GM06990 (cell line): ENCODE data around the gene SFXN1.

ENCODE experiments used
- DNase-seq: peaks from one replicate; pipeline ENCODE4 v3.0.0-alpha.2; 2011; ENCODE audit not compliant: insufficient read length; ENCODE audit errors: extremely low read depth
- H3K27me3 ChIP-seq: replicated peaks from 2 replicates; pipeline ENCODE4 v1.6.0; 2011; ENCODE audit warnings: low read length; ENCODE audit not compliant: control insufficient read depth, insufficient read depth
- H3K36me3 ChIP-seq: 2 replicates; pipeline ENCODE4 v1.5.1; 2011; ENCODE audit warnings: low read length; ENCODE audit not compliant: control insufficient read depth, insufficient read depth
- H3K4me3 ChIP-seq: replicated peaks from 2 replicates; pipeline ENCODE4 v1.5.1; 2011; ENCODE audit warnings: low read depth, mild to moderate bottlenecking, control low read depth, low read length
- CTCF ChIP-seq: IDR thresholded peaks from 2 replicates; pipeline ENCODE4 v1.5.1; 2011; ENCODE audit warnings: low read length, control low read depth, mild to moderate bottlenecking, inconsistent platforms; ENCODE audit not compliant: insufficient read depth, poor library complexity, severe bottlenecking

Gene SFXN1

GRCh38 chr5:175478384-175479124 is at the start of gene SFXN1:
Gene SFXN1, plus strand, starts transcription at chr5:175478560. Its CDS starts 13,544 bp downstream, at chr5:175492104.
- 0 out of 2 replicates have a peak, but pooled peaks cover 1% of the 10 kb centered on the region for H3K36me3 ChIP-seq
- no peak for TF ChIP-seq CTCF
- H3K4me3 ChIP-seq: peak within 1 kb of the TSS; percentile 94
- no peaks in the 10 kb centered on the region for H3K27me3 ChIP-seq
- DNase-seq: peak; percentile 91

GRCh38 chr5:175434800-175435199 is 43.6 kb upstream of the SFXN1 start:
- TF ChIP-seq CTCF: no peak
- DNase-seq: no peak
- no peak overlapping the region for H3K4me3 ChIP-seq
- H3K27me3 ChIP-seq: peaks cover 1% of the 10 kb centered on the region
- no peaks in the 10 kb centered on the region for H3K36me3 ChIP-seq

- no peak for TF ChIP-seq CTCF
- H3K36me3 ChIP-seq: no peaks in the 10 kb centered on the region
- H3K27me3 ChIP-seq: peaks cover 1% of the 10 kb centered on the region
- no peak for DNase-seq
- no peak overlapping the region for H3K4me3 ChIP-seq
These were observed 42.0 kb upstream of the SFXN1 start for GRCh38 chr5:175436359-175436758.

GRCh38 chr5:175438234-175438857 is 40.0 kb upstream of the SFXN1 start:
- H3K27me3 ChIP-seq: peaks cover 1% of the 10 kb centered on the region
- TF ChIP-seq CTCF: no peak
- no peak for DNase-seq
- H3K36me3 ChIP-seq: no peaks in the 10 kb centered on the region
- H3K4me3 ChIP-seq: no peak overlapping the region

- no peaks in the 10 kb centered on the region for H3K36me3 ChIP-seq
- H3K27me3 ChIP-seq: no peaks in the 10 kb centered on the region; the same call in 1 of the 2 replicates
- no peak for TF ChIP-seq CTCF
- H3K4me3 ChIP-seq: no peak overlapping the region
- no peak for DNase-seq
These were observed 34.8 kb upstream of the SFXN1 start for GRCh38 chr5:175443514-175444059.
